Uterus (tissue), 2 donors: ENCODE results near the gene CYB561.

Source experiments
- CTCF ChIP-seq, 4 experiments: fragments of 200-600 bp in 2 of 4; fragments of 450-650 bp in 2 of 4; sonication (generic) in 2 of 4; IDR thresholded peaks; one replicate each; pipeline ENCODE4 v1.5.1; 2016 to 2019; ENCODE audit warnings: antibody characterized with exemption in 4 of 4, mild to moderate bottlenecking in 2 of 4, moderate library complexity in 1 of 4
- POLR2A ChIP-seq, 2 donors: fragments of 450-650 bp; IDR thresholded peaks; one replicate each; pipeline ENCODE4 v1.6.1; 2016; ENCODE audit warnings: antibody characterized with exemption in 2 of 2, mild to moderate bottlenecking in 1 of 2, moderate library complexity in 1 of 2

DNA sequence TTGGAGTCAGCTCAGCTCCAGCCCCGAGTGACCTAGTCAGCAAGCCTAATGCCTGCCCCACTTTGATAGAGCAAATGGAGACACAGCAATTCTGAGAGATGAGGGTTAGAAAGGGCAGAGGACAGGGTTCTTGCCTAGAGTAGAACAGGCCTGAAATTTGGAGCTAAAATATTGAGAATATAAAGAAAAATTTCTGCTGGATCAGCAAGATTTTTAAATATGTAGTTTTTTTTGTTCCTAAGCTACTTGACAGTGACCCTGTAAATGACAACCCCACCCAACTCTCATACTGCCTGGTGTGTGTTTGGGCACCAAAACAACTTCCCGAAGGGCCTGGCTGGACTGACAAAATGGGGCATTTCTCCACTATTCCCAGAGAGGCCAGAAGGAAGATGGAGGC, 26.7 kb downstream of the CYB561 start:
- TF ChIP-seq CTCF (IDR thresholded peaks at IDR 0.05) (no peak), POLR2A (IDR thresholded peaks at IDR 0.05) (no peak)
